ENCODE results near the gene ASCC1.

DNA sequence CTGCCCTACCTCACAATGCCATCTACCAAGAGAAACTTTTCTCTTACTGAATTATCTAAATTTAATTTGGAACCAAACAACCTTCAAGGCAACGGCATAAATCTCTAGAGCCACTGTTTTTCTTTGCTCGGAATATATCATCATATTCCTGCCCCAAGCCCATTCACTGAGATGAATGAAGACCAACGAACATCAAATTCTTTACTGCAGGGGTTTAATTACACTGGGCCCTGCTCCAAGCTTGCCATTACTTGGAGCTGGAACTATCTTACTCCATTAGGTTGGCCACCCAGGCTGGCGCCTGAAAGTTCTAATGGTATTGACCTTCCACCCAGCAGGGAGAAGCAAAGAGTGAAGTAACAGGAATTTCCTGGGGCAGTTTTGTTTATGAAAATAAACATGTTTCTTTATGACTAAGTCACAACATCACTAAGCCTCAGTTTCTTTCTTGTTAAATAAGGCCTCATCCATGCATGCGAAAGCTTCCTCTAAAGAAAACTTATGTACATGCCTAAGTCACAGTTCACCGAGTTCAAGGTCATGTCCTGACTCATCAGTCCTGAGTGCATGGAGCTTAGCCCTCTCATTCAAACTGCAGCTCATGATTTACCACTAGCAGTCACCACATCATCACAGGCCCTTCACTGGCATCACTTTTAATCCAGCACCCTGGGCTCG is 42.3 kb downstream of the ASCC1 start:
- TF ChIP-seq POLR2A (IDR thresholded peaks at IDR 0.05), result no peak
- TF ChIP-seq, protein P1, sequence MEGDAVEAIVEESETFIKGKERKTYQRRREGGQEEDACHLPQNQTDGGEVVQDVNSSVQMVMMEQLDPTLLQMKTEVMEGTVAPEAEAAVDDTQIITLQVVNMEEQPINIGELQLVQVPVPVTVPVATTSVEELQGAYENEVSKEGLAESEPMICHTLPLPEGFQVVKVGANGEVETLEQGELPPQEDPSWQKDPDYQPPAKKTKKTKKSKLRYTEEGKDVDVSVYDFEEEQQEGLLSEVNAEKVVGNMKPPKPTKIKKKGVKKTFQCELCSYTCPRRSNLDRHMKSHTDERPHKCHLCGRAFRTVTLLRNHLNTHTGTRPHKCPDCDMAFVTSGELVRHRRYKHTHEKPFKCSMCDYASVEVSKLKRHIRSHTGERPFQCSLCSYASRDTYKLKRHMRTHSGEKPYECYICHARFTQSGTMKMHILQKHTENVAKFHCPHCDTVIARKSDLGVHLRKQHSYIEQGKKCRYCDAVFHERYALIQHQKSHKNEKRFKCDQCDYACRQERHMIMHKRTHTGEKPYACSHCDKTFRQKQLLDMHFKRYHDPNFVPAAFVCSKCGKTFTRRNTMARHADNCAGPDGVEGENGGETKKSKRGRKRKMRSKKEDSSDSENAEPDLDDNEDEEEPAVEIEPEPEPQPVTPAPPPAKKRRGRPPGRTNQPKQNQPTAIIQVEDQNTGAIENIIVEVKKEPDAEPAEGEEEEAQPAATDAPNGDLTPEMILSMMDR (IDR thresholded peaks at IDR 0.05), result no peak
